GM12873 (cell line): ENCODE data around the gene NXPH4.

Source experiments
- CTCF ChIP-seq: IDR thresholded peaks from 2 replicates; pipeline ENCODE4 v1.5.1; 2012; ENCODE audit warnings: low read depth, mild to moderate bottlenecking, moderate library complexity, low read length, control low read depth; ENCODE audit not compliant: insufficient read depth; ENCODE audit errors: missing control alignments

NXPH4 gene

GRCh38 chr12:57240066-57240921 lies 23.7 kb downstream of the NXPH4 start:
- no peak for TF ChIP-seq CTCF

- TF ChIP-seq CTCF: no peak
Measured at GRCh38 chr12:57240926-57241401, 24.4 kb downstream of the NXPH4 start.

- TF ChIP-seq CTCF: no peak
Measured at GRCh38 chr12:57241402-57242310, 25.1 kb downstream of the NXPH4 start.

GRCh38 chr12:57242329-57242690 lies 25.7 kb downstream of the NXPH4 start:
- TF ChIP-seq CTCF: no peak

- peak; percentile 82 for TF ChIP-seq CTCF
Measured at GRCh38 chr12:57242691-57243454, 26.3 kb downstream of the NXPH4 start.

GRCh38 chr12:57243521-57244311 lies 27.1 kb downstream of the NXPH4 start:
- TF ChIP-seq CTCF: peak; percentile 80
